HepG2 (cell line): Measurements from ENCODE around the gene HSD11B2. TPM values are rescaled to one million over a fixed set of nuclear protein-coding genes. Genes with fewer than 3 reads are reported as not detected.

Experiments
- BORCS8-MEF2B ChIP-seq: sonication (generic); formaldehyde crosslinking; IDR thresholded peaks from 2 replicates; pipeline ENCODE4 v1.8.0; 2022; ENCODE audit warnings: mild to moderate bottlenecking, missing genetic modification reagents
- KDM5B ChIP-seq: sonication (generic); formaldehyde crosslinking; IDR thresholded peaks from 2 replicates; pipeline ENCODE4 v1.4.0; 2020; ENCODE audit warnings: missing genetic modification reagents, mild to moderate bottlenecking, borderline replicate concordance
- NBN ChIP-seq: fragments of 450-650 bp; conservative IDR thresholded peaks from 2 replicates; pipeline ENCODE4 v1.6.1; 2017
- STAG1 ChIP-seq: sonication (generic); formaldehyde crosslinking; IDR thresholded peaks from 2 replicates; pipeline ENCODE4 v1.4.0; 2020; ENCODE audit warnings: missing genetic modification reagents
- ZNF446 ChIP-seq: sonication (generic); formaldehyde crosslinking; IDR thresholded peaks from 2 replicates; pipeline ENCODE4 v1.5.0; 2020; ENCODE audit warnings: mild to moderate bottlenecking, missing genetic modification reagents
- ZSCAN9 ChIP-seq: IDR thresholded peaks from 2 replicates; pipeline ENCODE4 v1.6.1; 2016; ENCODE audit warnings: borderline replicate concordance
- polyA plus RNA-seq, 8 experiments: library from polyadenylated mRNA; depleted of rRNA in 3 of 8; stranded (reverse) in 7 of 8; unstranded in 1 of 8; fragments of >200 nt; fragmentation: Illumina TruSeq in 4 of 8; extraction: Trizol in 4 of 8; gene quantifications; 2 replicates each; pipeline versions ENCODE4 v1.2.1 to v1.2.3, GENCODE V29; 2011 to 2016; ENCODE audit warnings: low read depth in 4 of 8, missing spikeins in 1 of 8, mixed read lengths in 1 of 8; ENCODE audit not compliant: insufficient read depth in 1 of 8
- total RNA-seq, 5 experiments: library from RNA; depleted of rRNA; stranded (reverse); fragments of >200 nt; fragmentation: Illumina TruSeq; extraction: Trizol; gene quantifications; 2 replicates each; pipeline ENCODE4 v1.2.3, GENCODE V29; 2016; ENCODE audit warnings: low read depth in 1 of 5
- TF ChIP-seq, protein P1 (sequence below): sonication (generic); formaldehyde crosslinking; IDR thresholded peaks from 2 replicates; pipeline ENCODE4 v1.8.1; 2022; ENCODE audit warnings: low read depth, mild to moderate bottlenecking, missing genetic modification reagents
- TF ChIP-seq, protein P2 (sequence below): sonication (generic); formaldehyde crosslinking; IDR thresholded peaks from 2 replicates; pipeline ENCODE4 v1.4.0; 2020; ENCODE audit warnings: missing genetic modification reagents, mild to moderate bottlenecking, borderline replicate concordance
- TF ChIP-seq, protein P3 (sequence below): sonication (generic); formaldehyde crosslinking; IDR thresholded peaks from 2 replicates; pipeline ENCODE4 v1.5.0; 2020; ENCODE audit warnings: mild to moderate bottlenecking, missing genetic modification reagents, borderline replicate concordance
- TF ChIP-seq, protein P4 (sequence below): sonication (generic); formaldehyde crosslinking; conservative IDR thresholded peaks from 2 replicates; pipeline ENCODE4 v1.4.0; 2020; ENCODE audit warnings: missing genetic modification reagents
- TF ChIP-seq, protein P5 (sequence below): sonication (generic); formaldehyde crosslinking; IDR thresholded peaks from 2 replicates; pipeline ENCODE4 v1.4.0; 2020; ENCODE audit warnings: mild to moderate bottlenecking, missing genetic modification reagents
- TF ChIP-seq, protein P6 (sequence below): sonication (generic); formaldehyde crosslinking; IDR thresholded peaks from 2 replicates; pipeline ENCODE4 v1.8.1; 2023; ENCODE audit warnings: mild to moderate bottlenecking, missing genetic modification reagents

The HSD11B2 gene
- total and polyA plus RNA-seq, 2 of the 13 experiments (the other 11 are each of a cell fraction or from before 2014, with no cell fraction given): 8.9 to 13.6 TPM

DNA sequence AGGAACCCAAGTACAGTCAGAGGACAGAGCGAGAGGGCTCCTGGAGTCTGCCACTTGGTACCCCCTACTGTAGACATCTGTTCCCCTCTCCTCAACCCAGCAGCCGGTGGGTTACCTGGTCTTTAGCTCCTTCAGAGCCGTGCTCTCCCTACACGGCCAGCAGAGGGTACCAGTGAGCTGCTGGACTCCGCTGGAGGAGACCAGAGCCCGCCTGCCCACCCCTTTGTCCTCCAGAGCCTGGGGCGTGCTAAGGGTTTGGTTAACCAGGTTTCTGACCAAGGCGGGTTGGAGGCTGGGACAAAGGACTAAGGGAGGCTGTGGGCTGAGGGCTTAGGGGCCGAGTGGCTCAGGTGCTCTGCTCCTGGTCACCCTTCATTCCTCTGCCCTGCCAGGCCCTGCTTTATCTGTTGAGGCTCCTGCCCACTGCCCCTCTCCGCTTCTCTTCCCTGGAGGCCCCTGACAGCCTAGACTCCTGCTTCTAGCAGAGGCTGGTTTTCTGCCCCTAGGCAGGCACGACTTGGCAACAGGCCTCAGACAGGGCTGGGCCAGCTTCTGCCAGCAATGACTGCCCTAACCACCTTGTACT, 2.7 kb upstream of the HSD11B2 start (continued):
- TF ChIP-seq STAG1 (CRISPR knock-in tag) (peak; percentile 94), NBN (no peak), ZSCAN9 (0 out of 2 replicates have a peak, but pooled peaks have one; percentile 38), ZNF446 (CRISPR knock-in tag) (peak; percentile 73; the same call in 1 of the 2 replicates), KDM5B (CRISPR knock-in tag) (peak; percentile 74), BORCS8-MEF2B (CRISPR knock-in tag) (peak; percentile 19; the same call in 1 of the 2 replicates)
- TF ChIP-seq, protein P1, sequence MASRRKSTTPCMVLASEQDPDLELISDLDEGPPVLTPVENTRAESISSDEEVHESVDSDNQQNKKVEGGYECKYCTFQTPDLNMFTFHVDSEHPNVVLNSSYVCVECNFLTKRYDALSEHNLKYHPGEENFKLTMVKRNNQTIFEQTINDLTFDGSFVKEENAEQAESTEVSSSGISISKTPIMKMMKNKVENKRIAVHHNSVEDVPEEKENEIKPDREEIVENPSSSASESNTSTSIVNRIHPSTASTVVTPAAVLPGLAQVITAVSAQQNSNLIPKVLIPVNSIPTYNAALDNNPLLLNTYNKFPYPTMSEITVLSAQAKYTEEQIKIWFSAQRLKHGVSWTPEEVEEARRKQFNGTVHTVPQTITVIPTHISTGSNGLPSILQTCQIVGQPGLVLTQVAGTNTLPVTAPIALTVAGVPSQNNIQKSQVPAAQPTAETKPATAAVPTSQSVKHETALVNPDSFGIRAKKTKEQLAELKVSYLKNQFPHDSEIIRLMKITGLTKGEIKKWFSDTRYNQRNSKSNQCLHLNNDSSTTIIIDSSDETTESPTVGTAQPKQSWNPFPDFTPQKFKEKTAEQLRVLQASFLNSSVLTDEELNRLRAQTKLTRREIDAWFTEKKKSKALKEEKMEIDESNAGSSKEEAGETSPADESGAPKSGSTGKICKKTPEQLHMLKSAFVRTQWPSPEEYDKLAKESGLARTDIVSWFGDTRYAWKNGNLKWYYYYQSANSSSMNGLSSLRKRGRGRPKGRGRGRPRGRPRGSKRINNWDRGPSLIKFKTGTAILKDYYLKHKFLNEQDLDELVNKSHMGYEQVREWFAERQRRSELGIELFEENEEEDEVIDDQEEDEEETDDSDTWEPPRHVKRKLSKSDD: no peak
- TF ChIP-seq, protein P2, sequence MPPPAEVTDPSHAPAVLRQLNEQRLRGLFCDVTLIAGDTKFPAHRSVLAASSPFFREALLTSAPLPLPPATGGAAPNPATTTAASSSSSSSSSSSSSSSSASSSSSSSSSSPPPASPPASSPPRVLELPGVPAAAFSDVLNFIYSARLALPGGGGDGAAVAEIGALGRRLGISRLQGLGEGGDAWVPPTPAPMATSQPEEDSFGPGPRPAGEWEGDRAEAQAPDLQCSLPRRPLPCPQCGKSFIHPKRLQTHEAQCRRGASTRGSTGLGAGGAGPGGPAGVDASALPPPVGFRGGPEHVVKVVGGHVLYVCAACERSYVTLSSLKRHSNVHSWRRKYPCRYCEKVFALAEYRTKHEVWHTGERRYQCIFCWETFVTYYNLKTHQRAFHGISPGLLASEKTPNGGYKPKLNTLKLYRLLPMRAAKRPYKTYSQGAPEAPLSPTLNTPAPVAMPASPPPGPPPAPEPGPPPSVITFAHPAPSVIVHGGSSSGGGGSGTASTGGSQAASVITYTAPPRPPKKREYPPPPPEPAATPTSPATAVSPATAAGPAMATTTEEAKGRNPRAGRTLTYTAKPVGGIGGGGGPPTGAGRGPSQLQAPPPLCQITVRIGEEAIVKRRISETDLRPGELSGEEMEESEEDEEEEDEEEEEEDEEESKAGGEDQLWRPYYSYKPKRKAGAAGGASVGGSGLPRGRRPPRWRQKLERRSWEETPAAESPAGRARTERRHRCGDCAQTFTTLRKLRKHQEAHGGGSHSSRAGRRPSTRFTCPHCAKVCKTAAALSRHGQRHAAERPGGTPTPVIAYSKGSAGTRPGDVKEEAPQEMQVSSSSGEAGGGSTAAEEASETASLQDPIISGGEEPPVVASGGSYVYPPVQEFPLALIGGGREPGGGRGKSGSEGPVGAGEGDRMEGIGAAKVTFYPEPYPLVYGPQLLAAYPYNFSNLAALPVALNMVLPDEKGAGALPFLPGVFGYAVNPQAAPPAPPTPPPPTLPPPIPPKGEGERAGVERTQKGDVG (CRISPR knock-in tag): no peak
- TF ChIP-seq, protein P3, sequence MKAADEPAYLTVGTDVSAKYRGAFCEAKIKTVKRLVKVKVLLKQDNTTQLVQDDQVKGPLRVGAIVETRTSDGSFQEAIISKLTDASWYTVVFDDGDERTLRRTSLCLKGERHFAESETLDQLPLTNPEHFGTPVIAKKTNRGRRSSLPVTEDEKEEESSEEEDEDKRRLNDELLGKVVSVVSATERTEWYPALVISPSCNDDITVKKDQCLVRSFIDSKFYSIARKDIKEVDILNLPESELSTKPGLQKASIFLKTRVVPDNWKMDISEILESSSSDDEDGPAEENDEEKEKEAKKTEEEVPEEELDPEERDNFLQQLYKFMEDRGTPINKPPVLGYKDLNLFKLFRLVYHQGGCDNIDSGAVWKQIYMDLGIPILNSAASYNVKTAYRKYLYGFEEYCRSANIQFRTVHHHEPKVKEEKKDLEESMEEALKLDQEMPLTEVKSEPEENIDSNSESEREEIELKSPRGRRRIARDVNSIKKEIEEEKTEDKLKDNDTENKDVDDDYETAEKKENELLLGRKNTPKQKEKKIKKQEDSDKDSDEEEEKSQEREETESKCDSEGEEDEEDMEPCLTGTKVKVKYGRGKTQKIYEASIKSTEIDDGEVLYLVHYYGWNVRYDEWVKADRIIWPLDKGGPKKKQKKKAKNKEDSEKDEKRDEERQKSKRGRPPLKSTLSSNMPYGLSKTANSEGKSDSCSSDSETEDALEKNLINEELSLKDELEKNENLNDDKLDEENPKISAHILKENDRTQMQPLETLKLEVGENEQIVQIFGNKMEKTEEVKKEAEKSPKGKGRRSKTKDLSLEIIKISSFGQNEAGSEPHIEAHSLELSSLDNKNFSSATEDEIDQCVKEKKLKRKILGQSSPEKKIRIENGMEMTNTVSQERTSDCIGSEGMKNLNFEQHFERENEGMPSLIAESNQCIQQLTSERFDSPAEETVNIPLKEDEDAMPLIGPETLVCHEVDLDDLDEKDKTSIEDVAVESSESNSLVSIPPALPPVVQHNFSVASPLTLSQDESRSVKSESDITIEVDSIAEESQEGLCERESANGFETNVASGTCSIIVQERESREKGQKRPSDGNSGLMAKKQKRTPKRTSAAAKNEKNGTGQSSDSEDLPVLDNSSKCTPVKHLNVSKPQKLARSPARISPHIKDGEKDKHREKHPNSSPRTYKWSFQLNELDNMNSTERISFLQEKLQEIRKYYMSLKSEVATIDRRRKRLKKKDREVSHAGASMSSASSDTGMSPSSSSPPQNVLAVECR (CRISPR knock-in tag): peak; percentile 47; the same call in 1 of the 2 replicates
- TF ChIP-seq, protein P4, sequence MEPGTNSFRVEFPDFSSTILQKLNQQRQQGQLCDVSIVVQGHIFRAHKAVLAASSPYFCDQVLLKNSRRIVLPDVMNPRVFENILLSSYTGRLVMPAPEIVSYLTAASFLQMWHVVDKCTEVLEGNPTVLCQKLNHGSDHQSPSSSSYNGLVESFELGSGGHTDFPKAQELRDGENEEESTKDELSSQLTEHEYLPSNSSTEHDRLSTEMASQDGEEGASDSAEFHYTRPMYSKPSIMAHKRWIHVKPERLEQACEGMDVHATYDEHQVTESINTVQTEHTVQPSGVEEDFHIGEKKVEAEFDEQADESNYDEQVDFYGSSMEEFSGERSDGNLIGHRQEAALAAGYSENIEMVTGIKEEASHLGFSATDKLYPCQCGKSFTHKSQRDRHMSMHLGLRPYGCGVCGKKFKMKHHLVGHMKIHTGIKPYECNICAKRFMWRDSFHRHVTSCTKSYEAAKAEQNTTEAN (CRISPR knock-in tag): no peak
- TF ChIP-seq, protein P5, sequence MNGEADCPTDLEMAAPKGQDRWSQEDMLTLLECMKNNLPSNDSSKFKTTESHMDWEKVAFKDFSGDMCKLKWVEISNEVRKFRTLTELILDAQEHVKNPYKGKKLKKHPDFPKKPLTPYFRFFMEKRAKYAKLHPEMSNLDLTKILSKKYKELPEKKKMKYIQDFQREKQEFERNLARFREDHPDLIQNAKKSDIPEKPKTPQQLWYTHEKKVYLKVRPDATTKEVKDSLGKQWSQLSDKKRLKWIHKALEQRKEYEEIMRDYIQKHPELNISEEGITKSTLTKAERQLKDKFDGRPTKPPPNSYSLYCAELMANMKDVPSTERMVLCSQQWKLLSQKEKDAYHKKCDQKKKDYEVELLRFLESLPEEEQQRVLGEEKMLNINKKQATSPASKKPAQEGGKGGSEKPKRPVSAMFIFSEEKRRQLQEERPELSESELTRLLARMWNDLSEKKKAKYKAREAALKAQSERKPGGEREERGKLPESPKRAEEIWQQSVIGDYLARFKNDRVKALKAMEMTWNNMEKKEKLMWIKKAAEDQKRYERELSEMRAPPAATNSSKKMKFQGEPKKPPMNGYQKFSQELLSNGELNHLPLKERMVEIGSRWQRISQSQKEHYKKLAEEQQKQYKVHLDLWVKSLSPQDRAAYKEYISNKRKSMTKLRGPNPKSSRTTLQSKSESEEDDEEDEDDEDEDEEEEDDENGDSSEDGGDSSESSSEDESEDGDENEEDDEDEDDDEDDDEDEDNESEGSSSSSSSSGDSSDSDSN (CRISPR knock-in tag): peak; percentile 53
- TF ChIP-seq, protein P6, sequence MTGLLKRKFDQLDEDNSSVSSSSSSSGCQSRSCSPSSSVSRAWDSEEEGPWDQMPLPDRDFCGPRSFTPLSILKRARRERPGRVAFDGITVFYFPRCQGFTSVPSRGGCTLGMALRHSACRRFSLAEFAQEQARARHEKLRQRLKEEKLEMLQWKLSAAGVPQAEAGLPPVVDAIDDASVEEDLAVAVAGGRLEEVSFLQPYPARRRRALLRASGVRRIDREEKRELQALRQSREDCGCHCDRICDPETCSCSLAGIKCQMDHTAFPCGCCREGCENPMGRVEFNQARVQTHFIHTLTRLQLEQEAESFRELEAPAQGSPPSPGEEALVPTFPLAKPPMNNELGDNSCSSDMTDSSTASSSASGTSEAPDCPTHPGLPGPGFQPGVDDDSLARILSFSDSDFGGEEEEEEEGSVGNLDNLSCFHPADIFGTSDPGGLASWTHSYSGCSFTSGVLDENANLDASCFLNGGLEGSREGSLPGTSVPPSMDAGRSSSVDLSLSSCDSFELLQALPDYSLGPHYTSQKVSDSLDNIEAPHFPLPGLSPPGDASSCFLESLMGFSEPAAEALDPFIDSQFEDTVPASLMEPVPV: 0 out of 2 replicates have a peak, but pooled peaks have one; percentile 19
